HT1080 (cell line): ENCODE data around the gene CRNN. TPM values are rescaled to one million over a fixed set of nuclear protein-coding genes. Genes with fewer than 3 reads are reported as not detected.
A peak's percentile ranks its signal among the peaks of the same experiment; 100 is the strongest.

ENCODE experiments used
- DNase-seq: peaks from one replicate; pipeline ENCODE4 v3.0.0-alpha.2; 2015; ENCODE audit warnings: low read depth
- total RNA-seq: library from RNA; depleted of rRNA; stranded (reverse); fragments of >200 nt; shearing (Covaris generic); gene quantifications from 2 replicates; pipeline ENCODE4 v1.2.3, GENCODE V29; 2014

The CRNN gene
- total RNA-seq, 1 experiment from 2014 or later, result not detected

GRCh38 chr1:152426731-152427130, 12.7 kb upstream of the CRNN start:
- no peak for DNase-seq

GRCh38 chr1:152419917-152420316, 5.9 kb upstream of the CRNN start:
- no peak for DNase-seq

- DNase-seq, result no peak
These were observed 1.6 kb upstream of the CRNN start for GRCh38 chr1:152415454-152416227.

GRCh38 chr1:152412756-152413155, 1.3 kb downstream of the CRNN start:
- DNase-seq, result peak; percentile 16

GRCh38 chr1:152411134-152411533, 2.9 kb downstream of the CRNN start:
- DNase-seq, result no peak

GRCh38 chr1:152410599-152410998, 3.5 kb downstream of the CRNN start:
- DNase-seq, result no peak

- DNase-seq, result no peak
These were observed 4.0 kb downstream of the CRNN start for GRCh38 chr1:152410028-152410427.

GRCh38 chr1:152408664-152409063, 5.4 kb downstream of the CRNN start:
- DNase-seq, result no peak

GRCh38 chr1:152398812-152399698, 15.0 kb downstream of the CRNN start:
- peak; percentile 33 for DNase-seq

- peak; percentile 23 for DNase-seq
These were observed 16.6 kb downstream of the CRNN start for GRCh38 chr1:152397474-152397873.

- no peak for DNase-seq
These were observed 19.9 kb downstream of the CRNN start for GRCh38 chr1:152394151-152394550.

- no peak for DNase-seq
These were observed 21.2 kb downstream of the CRNN start for GRCh38 chr1:152392909-152393308.

GRCh38 chr1:152388889-152389288, 25.2 kb downstream of the CRNN start:
- DNase-seq, result no peak

- no peak for DNase-seq
These were observed 27.1 kb downstream of the CRNN start for GRCh38 chr1:152386940-152387339.

- DNase-seq, result no peak
These were observed 33.1 kb downstream of the CRNN start for GRCh38 chr1:152380932-152381331.

GRCh38 chr1:152374451-152374850, 39.6 kb downstream of the CRNN start:
- DNase-seq, result no peak

GRCh38 chr1:152372672-152373071, 41.4 kb downstream of the CRNN start:
- no peak for DNase-seq

GRCh38 chr1:152367436-152367835, 46.6 kb downstream of the CRNN start:
- no peak for DNase-seq

GRCh38 chr1:152359906-152360305, 54.2 kb downstream of the CRNN start, which contains the start of gene FLG2:
TSS of gene FLG2 (minus strand) at chr1:152360006. CDS start at chr1:152358884, 1,122 bp downstream.
- DNase-seq, result no peak
